DMS114 treated with DMSO at 0.1 percent for 48 hours (cell line): ENCODE data around the gene DHX8.

Experiments used
- DNase-seq: peaks from one replicate; lab custom pipeline; 2025; ENCODE audit not compliant: unreplicated experiment; lab: John Stamatoyannopoulos, UW

DHX8 gene

DNA sequence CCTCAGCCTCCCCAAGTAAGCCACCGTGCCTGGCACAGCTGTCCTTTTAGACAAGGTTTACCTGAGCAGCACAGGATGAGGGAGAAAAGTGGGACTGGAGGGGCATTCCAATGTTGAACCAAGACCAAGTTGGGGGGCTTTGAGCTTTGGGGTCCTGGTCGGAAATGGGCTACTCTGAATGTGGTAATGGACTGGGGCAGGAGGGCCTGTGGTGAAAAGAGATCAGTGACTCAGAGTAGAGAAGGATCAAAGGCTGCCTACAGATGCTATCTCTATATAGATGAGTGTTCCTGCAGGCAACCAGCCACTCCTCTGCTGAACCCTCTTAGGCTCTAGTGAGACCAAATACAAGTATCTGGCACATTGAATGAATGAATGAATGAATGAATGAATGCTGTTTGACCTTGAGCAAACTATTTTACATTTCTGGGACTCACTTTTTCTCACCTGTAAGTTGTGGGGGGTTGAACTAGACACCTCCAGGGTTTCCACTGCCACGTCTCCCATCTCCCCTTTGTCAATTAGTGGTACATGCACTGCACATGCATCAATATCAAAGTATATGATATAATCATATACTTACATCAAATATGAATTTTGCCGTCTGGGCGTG, 88.7 kb downstream of the DHX8 start:
- no peak for DNase-seq

- DNase-seq: no peak
These were observed 90.0 kb downstream of the DHX8 start for GRCh38 chr17:43573579-43574321.

- no peak for DNase-seq
These were observed 90.6 kb downstream of the DHX8 start for GRCh38 chr17:43574348-43574747.

DNA sequence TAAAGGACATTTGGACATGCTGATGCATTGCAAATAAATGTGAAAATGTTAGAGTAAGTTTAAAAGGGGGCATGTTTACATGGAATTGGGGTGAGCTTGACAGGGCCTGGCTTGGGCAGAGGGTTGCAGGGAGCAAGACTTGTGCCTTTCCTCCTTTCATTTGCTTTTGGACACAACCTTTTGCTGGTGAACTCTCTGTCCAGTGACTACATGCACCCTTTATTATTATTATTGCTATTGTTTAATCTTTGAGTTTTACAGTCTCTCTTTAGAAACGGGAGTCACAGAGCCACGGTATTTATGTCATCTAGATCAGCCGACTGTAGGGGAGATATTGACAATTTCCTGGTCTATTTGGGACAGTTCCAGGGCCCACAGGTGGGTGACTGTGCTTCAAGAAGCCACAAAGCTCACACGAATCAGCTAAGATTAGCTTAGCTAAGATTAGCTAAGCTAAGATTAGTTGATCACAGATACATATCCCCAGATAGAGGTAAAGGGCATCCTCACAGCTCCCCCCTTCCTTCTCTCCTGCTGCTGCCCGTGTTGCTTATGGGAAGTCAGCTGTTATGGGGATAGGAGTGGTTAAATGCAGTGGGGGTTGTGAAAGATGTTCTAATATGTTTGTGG, 91.2 kb downstream of the DHX8 start:
- no peak for DNase-seq
